Thyroid gland (tissue), 4 donors: Measurements from ENCODE around the gene NRIP2.

ENCODE experiments used
- POLR2A ChIP-seq, 2 donors: fragments of 450-650 bp; IDR thresholded peaks; one replicate each; pipeline ENCODE4 v1.6.1; 2017; ENCODE audit warnings: antibody characterized with exemption in 2 of 2, mild to moderate bottlenecking in 2 of 2, moderate library complexity in 1 of 2
- TF ChIP-seq, protein P1 (sequence below), 6 experiments: fragments of 200-600 bp in 3 of 6; fragments of 450-650 bp in 3 of 6; sonication (generic) in 3 of 6; IDR thresholded peaks; one replicate each; pipeline ENCODE4 v1.5.1; 2016 to 2019; ENCODE audit warnings: antibody characterized with exemption in 6 of 6, mild to moderate bottlenecking in 2 of 6, inconsistent platforms in 1 of 6, moderate library complexity in 1 of 6

- no peak for TF ChIP-seq POLR2A (IDR thresholded peaks at IDR 0.05)
- TF ChIP-seq, protein P1, sequence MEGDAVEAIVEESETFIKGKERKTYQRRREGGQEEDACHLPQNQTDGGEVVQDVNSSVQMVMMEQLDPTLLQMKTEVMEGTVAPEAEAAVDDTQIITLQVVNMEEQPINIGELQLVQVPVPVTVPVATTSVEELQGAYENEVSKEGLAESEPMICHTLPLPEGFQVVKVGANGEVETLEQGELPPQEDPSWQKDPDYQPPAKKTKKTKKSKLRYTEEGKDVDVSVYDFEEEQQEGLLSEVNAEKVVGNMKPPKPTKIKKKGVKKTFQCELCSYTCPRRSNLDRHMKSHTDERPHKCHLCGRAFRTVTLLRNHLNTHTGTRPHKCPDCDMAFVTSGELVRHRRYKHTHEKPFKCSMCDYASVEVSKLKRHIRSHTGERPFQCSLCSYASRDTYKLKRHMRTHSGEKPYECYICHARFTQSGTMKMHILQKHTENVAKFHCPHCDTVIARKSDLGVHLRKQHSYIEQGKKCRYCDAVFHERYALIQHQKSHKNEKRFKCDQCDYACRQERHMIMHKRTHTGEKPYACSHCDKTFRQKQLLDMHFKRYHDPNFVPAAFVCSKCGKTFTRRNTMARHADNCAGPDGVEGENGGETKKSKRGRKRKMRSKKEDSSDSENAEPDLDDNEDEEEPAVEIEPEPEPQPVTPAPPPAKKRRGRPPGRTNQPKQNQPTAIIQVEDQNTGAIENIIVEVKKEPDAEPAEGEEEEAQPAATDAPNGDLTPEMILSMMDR (IDR thresholded peaks at IDR 0.05): no peak
Measured at GRCh38 chr12:2797721-2798418, 37.0 kb downstream of the NRIP2 start.
